H4 (cell line): Measurements from ENCODE around the gene ABLIM2. TPM values are rescaled to one million over a fixed set of nuclear protein-coding genes. Genes with fewer than 3 reads are reported as not detected.
"Not testable (repeated sequence)": the region's sequence is repeated elsewhere in the genome, so short reads cannot be mapped to it uniquely, and the experiment has no call there.

Experiments
- DNase-seq: peaks from one replicate; pipeline ENCODE4 v3.0.0-alpha.2; 2015; ENCODE audit warnings: low spot score
- total RNA-seq: library from RNA; depleted of rRNA; stranded (reverse); fragments of >200 nt; shearing (Covaris generic); gene quantifications from 2 replicates; pipeline ENCODE4 v1.2.3, GENCODE V29; 2014

ABLIM2 gene
- total RNA-seq, 1 experiment from 2014 or later: 0.29 TPM

GRCh38 chr4:8157496-8157895 lies 1.1 kb downstream of the ABLIM2 start:
- DNase-seq: no peak

GRCh38 chr4:8156617-8157016 lies 2.0 kb downstream of the ABLIM2 start:
- no peak for DNase-seq

- DNase-seq: no peak
These were observed 2.8 kb downstream of the ABLIM2 start for GRCh38 chr4:8155660-8156421.

- DNase-seq: no peak
These were observed 3.6 kb downstream of the ABLIM2 start for GRCh38 chr4:8155048-8155447.

- DNase-seq: no peak
These were observed 5.2 kb downstream of the ABLIM2 start for GRCh38 chr4:8153441-8153840.

- no peak for DNase-seq
These were observed 5.8 kb downstream of the ABLIM2 start for GRCh38 chr4:8152865-8153257.

- DNase-seq: no peak
These were observed 6.3 kb downstream of the ABLIM2 start for GRCh38 chr4:8152090-8152864.

- DNase-seq: no peak
These were observed 7.4 kb downstream of the ABLIM2 start for GRCh38 chr4:8151165-8151650.

GRCh38 chr4:8150152-8151090 lies 8.2 kb downstream of the ABLIM2 start:
- no peak for DNase-seq

GRCh38 chr4:8149664-8150063 lies 8.9 kb downstream of the ABLIM2 start:
- no peak for DNase-seq

- no peak for DNase-seq
These were observed 9.7 kb downstream of the ABLIM2 start for GRCh38 chr4:8148785-8149435.

- DNase-seq: no peak
These were observed 10.5 kb downstream of the ABLIM2 start for GRCh38 chr4:8148159-8148558.

- DNase-seq: no peak
These were observed 11.2 kb downstream of the ABLIM2 start for GRCh38 chr4:8147231-8147970.

GRCh38 chr4:8146157-8146556 lies 12.5 kb downstream of the ABLIM2 start:
- no peak for DNase-seq

- DNase-seq: no peak
These were observed 14.3 kb downstream of the ABLIM2 start for GRCh38 chr4:8144359-8144758.

GRCh38 chr4:8143392-8144140 lies 15.0 kb downstream of the ABLIM2 start:
- DNase-seq: no peak

- DNase-seq: no peak
These were observed 16.1 kb downstream of the ABLIM2 start for GRCh38 chr4:8142556-8142955.

GRCh38 chr4:8141935-8142334 lies 16.7 kb downstream of the ABLIM2 start:
- DNase-seq: no peak

- DNase-seq: no peak
These were observed 17.7 kb downstream of the ABLIM2 start for GRCh38 chr4:8140915-8141314.

GRCh38 chr4:8139726-8140125 lies 18.9 kb downstream of the ABLIM2 start:
- not testable (repeated sequence) for DNase-seq
